ENCODE measurements around the gene TMEM253. TPM values are rescaled to one million over a fixed set of nuclear protein-coding genes. Genes with fewer than 3 reads are reported as not detected.

TMEM253 gene
- total RNA-seq, 1 experiment from 2014 or later = 0.50 TPM

- peak; percentile 95 for DNase-seq (ENCODE audit: low read depth)
Measured at GRCh38 chr14:21103710-21104447, 3.0 kb downstream of the TMEM253 start.

DNA sequence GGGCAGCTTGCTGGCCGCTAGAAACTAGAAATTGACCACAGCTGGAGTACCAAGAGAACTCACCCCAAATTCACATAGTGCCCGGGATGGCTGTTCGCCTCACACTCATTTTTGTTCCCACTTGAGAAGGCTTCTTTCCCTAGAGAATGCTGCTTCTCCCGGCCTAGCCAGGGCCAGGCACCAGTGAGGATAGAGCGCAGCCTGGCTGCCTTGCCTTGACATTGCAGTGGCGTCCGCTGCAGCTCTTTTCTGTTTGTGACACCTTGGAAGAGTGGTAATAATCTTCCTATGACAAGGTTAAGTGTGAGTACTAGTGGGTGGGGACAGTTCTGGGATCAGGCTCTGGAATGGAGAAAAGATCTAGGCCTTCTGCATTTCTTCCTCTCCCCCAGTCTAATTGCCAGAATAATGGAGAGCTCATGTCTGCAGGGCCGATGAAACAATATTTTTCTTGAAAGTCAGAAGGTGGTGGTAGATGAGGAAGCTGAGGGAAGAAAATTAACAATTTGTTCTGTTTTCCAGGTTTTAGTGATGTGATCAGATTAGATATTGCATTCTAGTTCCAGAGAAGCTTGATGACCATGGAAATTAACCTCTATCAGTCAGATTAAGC lies 3.7 kb downstream of the TMEM253 start:
- peak; percentile 76 for DNase-seq (ENCODE audit: low read depth)

DNA sequence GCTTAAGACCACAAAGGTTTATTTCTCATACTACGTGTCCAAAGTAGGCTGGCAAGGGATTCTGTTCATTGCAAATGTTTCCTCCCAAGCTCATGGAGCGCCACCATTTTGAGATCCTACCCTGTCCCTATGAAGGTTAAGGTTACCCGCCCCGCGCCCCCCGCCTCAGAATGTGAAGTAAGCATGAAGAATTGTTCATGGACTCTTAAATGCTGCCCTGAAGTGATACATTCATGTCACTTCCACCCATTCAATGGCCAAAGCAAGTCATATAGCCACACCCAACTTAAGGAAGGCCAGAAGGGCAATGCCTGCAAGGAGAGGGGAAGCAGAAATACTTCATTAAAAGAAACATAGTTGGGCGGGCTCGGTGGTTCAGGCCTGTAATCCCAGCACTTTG lies 4.2 kb downstream of the TMEM253 start:
- no peak for DNase-seq (ENCODE audit: low read depth)

DNA sequence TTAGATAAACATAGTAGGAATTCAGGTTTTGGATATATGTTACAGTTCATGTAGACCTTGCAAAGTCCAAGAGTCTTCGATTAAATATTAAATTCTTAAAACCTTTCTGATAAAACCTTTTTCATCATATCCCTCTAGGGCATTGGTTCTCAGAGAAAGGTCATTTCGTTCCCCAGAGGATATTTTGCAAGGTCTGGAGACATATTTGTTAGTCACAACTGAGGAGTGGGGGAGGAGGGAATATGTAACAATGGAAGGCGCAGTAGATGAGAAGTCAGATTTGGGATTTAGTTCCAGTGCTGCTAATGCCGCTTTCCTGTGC lies 5.3 kb downstream of the TMEM253 start:
- DNase-seq (ENCODE audit: low read depth) = no peak

DNA sequence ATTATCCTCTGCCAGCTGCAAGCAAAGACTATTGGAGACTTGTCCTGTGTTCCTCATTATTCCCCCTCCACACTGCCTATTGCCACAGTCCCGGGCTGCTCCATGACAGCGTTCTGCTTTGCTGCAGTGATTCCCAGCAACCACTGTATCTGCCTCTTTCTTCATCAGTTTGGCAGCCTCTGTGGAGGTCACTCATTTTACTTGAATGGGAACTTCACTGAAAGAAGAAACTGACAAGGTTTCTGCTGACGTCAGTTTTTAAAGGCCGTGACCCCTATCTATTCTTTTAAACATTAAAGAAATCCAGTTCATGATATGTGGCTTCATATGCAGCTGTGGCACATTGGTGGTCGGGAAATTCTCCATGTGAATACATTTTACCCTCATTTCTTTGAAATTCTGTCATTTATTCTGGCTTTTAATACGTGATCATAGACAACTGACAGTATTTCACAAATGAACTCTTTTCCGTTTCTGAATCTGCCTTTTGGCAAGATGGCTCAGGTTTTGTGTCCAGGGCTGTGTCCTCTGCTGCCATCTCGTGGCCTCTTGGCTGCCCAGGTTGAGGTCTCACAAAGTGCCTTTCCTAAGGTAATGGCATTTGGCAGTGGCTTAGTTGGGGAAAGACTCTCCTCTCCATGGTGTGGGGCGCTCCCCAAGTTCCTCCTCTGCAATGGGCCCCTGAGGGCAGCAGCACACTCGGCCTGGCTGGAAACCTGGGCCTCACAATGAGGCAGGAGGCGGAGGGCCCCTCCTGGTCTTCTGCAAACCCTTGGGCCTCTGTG lies 5.8 kb downstream of the TMEM253 start:
- peak; percentile 70 for DNase-seq (ENCODE audit: low read depth)

DNA sequence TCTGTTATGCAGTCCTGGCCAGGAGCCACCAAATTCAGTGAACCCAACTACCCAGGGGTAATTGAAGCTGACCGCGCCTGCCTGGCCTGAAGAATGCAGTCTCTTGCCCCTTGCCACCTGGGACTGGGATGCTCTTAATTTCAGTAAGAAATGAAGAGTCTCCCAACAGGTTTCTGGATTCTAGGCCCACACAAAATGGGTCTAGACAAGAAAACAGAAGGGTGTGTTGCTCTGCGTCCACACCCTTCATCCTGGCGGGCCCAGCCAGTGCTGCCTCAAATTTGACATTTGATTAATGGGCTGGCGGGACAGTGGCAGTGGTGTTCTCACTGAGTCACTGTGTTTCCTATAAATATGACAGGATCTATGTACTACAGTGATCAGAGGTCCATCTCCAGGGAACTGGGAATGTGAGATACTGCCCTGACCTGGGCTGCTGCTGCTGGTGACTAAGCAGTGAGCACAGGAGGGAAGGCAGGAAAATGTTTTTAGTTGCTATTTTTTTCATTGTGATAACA lies 6.5 kb downstream of the TMEM253 start:
- peak; percentile 57 for DNase-seq (ENCODE audit: low read depth)

- DNase-seq (ENCODE audit: low read depth) = no peak
Measured at GRCh38 chr14:21108791-21109190, 7.9 kb downstream of the TMEM253 start.

DNA sequence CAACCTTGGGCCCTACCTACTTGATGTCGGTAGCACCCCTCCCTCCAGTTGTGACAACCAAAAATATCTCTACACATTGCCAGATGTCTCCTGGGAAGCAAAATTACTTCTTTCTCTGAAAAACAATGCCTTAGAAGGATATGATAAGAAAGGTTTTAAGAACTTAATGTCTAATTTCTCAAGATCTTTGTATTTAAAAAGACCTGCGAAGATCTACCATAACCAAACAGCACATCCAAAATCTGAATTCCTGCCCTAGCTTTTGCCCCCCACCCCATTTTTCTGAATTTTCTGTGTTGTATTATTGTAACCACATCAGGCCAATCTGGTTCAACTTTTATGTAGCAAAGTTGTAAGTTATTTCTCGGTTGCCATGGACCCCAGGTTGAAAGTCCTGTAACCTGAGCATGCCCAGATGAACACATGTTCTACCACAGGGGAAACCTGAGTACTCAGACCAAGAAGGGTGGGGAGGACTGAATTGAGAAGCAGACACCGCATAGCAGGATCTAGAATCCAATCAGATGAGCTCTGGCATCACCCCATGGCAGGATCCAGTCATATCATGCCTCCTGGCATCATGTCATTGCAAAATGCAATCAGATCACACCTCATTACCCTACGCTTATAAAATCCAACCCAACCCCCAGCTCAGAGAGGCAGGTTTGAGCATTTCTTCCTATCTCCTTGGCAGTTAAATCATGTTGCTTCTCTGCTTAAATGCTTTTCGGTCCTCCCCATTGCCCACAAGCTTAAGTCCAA lies 8.7 kb downstream of the TMEM253 start:
- peak; percentile 71 for DNase-seq (ENCODE audit: low read depth)

GRCh38 chr14:21112255-21112654 lies 11.4 kb downstream of the TMEM253 start:
- DNase-seq (ENCODE audit: low read depth) = no peak

- no peak for DNase-seq (ENCODE audit: low read depth)
Measured at GRCh38 chr14:21113369-21113768, 12.5 kb downstream of the TMEM253 start.

DNA sequence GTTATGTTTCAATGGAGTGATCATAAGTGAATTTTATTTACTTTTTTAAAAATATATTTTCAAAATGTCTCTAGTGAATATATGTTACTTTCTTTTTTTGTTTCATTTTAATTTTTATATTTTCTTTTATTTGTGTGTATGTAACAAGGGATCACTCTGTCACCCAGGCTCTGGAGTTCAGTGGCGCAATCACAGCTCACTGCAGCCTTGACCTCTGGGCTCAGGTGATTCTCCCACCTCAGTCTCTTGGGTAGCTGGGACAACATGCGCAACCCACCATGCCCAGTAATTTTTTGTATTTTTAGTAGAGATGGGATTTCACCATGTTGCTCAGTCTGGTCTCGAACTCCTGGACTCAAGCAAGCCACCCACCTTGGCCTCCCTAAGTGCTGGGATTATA lies 18.1 kb downstream of the TMEM253 start:
- DNase-seq (ENCODE audit: low read depth) = no peak

- no peak for DNase-seq (ENCODE audit: low read depth)
Measured at GRCh38 chr14:21120686-21121085, 19.8 kb downstream of the TMEM253 start.

DNA sequence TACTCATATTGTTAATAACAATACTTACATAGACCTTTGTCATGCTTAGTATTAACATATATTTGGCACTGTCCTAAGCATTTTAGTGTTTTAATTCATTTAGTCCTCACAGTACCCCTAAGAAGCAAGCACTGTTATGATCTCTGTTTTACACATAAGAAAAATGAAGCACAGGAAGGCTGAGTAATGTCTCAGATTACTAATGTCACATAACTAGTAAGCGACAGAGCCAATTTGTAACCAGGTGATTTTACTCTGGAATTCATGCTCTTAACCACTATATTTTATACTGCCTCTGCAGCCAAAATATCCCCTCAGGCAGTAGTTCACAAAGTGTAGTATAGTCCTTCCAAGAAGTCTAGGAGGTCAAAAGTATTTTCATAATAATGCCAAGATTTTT lies 20.3 kb downstream of the TMEM253 start:
- no peak for DNase-seq (ENCODE audit: low read depth)

DNA sequence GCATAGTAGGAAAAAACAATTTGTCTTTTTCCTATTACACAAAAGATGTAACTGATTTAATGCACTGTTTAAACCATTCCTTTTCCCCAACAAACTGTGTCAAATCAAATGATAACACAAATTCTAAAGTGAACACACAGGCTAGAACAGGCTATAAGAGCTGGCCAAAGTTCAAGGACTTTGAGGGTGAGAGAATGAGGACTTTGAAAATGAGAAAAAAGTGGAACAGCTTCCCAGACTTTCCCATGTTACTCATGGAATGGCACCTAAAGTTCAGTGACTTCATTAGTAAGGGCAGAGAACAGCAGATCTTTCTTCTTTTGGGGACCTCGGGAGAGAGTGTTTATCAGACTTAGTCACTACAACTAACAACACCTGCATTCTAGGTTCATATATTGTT lies 22.6 kb downstream of the TMEM253 start:
- DNase-seq (ENCODE audit: low read depth) = no peak

- DNase-seq (ENCODE audit: low read depth) = no peak
Measured at GRCh38 chr14:21133901-21134300, 33.0 kb downstream of the TMEM253 start.

GRCh38 chr14:21136024-21136423 lies 35.2 kb downstream of the TMEM253 start:
- no peak for DNase-seq (ENCODE audit: low read depth)

GRCh38 chr14:21142357-21142756 lies 41.5 kb downstream of the TMEM253 start:
- no peak for DNase-seq (ENCODE audit: low read depth)

DNA sequence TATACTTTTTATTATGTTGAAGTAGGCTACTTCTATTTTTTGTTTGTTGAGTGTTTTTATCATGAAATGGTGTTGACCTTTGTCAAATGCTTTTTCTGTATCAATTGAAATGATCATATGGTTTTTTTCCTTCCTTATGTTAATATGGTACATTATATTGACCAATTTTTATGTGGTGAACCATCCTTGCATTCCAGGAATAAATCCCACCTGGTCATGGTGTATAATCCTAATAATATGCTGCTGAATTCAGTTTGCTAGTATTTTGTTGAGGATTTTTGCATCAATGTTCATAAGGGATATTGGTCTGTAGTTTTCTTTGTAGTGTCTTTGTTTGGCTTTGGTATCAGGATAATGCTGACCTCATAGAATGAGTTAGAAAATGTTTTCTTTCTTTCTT lies 44.6 kb downstream of the TMEM253 start:
- no peak for DNase-seq (ENCODE audit: low read depth)

DNA sequence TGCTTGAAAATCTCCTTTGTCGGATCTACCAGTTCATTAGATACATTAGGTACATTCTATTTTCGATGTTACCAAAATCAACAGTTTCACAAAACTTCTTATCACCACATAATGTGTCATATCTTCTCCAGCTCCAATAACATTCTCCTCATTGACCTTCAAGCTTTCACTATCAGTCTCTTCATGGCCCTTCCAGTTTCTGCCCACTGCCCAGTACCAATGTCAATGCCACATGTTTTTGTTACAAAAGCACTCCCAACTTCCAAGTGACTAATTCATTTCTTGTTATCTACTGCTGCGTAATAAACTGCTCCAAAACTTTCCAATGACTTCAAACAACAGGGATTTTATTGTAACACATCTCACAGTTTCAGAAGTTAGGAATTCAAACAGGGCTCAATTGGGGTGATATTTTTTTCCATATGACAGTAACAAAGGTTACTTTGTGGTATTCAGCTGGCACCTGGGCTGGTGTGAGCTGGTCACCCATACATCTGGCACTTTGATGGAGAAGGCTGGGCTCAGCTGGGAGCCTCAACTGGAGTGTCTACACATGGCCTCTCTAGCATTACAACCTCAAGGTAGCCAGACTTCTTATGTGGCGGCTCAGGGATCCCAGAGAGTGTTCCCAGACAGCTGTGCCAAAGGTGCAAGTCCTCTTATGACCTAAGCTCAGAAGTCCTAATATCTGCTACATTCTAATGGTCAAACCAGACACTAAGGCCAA lies 48.9 kb downstream of the TMEM253 start:
- no peak for DNase-seq (ENCODE audit: low read depth)
